Neural cell (in vitro differentiated cells): ENCODE measurements around the gene FGG. TPM values are rescaled to one million over a fixed set of nuclear protein-coding genes. Genes with fewer than 3 reads are reported as not detected.

Experiments used
- H2AFZ ChIP-seq: fragments of 200-600, 300-800 bp; sonication (generic), shearing (Covaris generic); 2 replicates; pipeline ENCODE4 v1.6.0; 2014; ENCODE audit warnings: low read depth, mild to moderate bottlenecking, antibody characterized with exemption, low read length, moderate library complexity
- H3F3A ChIP-seq: fragments of 200-600 bp; shearing (Covaris generic); 2 replicates; pipeline ENCODE4 v1.6.1; 2016; ENCODE audit warnings: mild to moderate bottlenecking, moderate library complexity, mixed read lengths, antibody characterized with exemption, low read length; ENCODE audit not compliant: insufficient read depth, poor library complexity, severe bottlenecking
- H3K27ac ChIP-seq: fragments of 200-600, 300-800 bp; sonication (generic), shearing (Covaris generic); 2 replicates; pipeline ENCODE4 v1.5.1; 2014; ENCODE audit warnings: mild to moderate bottlenecking, low read length, moderate library complexity
- H3K27me3 ChIP-seq: fragments of 300-800, 200-600 bp; sonication (generic), shearing (Covaris generic); 2 replicates; pipeline ENCODE4 v1.6.0; 2014; ENCODE audit warnings: mild to moderate bottlenecking, low read depth, low read length, moderate library complexity; ENCODE audit not compliant: insufficient read depth
- H3K36me3 ChIP-seq: fragments of 300-800, 200-600 bp; sonication (generic), shearing (Covaris generic); 2 replicates; pipeline ENCODE4 v1.5.1; 2014; ENCODE audit warnings: mild to moderate bottlenecking, antibody characterized with exemption, low read length, moderate library complexity; ENCODE audit not compliant: insufficient read depth
- H3K4me2 ChIP-seq: fragments of 300-800, 200-600 bp; sonication (generic), shearing (Covaris generic); 2 replicates; pipeline ENCODE4 v1.6.0; 2014; ENCODE audit warnings: mild to moderate bottlenecking, low read length
- H3K4me3 ChIP-seq: fragments of 300-800, 200-600 bp; sonication (generic), shearing (Covaris generic); 2 replicates; pipeline ENCODE4 v1.5.1; 2014; ENCODE audit warnings: mild to moderate bottlenecking, low read length, moderate library complexity
- H3K79me2 ChIP-seq: fragments of 200-600 bp; shearing (Covaris generic); replicated peaks from 2 replicates; pipeline ENCODE4 v1.6.0; 2014; ENCODE audit warnings: mild to moderate bottlenecking, low read length, moderate library complexity; ENCODE audit not compliant: insufficient read depth
- H3K9ac ChIP-seq: fragments of 300-800, 200-600 bp; sonication (generic), shearing (Covaris generic); 2 replicates; pipeline ENCODE4 v1.6.1; 2016; ENCODE audit warnings: mild to moderate bottlenecking, low read length, mixed read lengths
- H3K9me2 ChIP-seq: fragments of 200-600 bp; shearing (Covaris generic); 2 replicates; pipeline ENCODE4 v1.6.1; 2016; ENCODE audit warnings: mild to moderate bottlenecking, low read length, mixed read lengths; ENCODE audit not compliant: insufficient read depth
- H3K9me3 ChIP-seq: fragments of 200-600, 300-800 bp; sonication (generic), shearing (Covaris generic); 2 replicates; pipeline ENCODE4 v1.6.1; 2016; ENCODE audit warnings: mild to moderate bottlenecking, mixed run types, low read length, moderate library complexity, mixed read lengths
- H4K20me1 ChIP-seq: fragments of 200-600 bp; shearing (Covaris generic); 2 replicates; pipeline ENCODE4 v1.6.1; 2016; ENCODE audit warnings: mild to moderate bottlenecking, mixed run types; ENCODE audit not compliant: insufficient read depth
- EP300 ChIP-seq: fragments of 450-650 bp; conservative IDR thresholded peaks from 2 replicates; pipeline ENCODE4 v1.6.1; 2014; ENCODE audit warnings: antibody characterized with exemption, mild to moderate bottlenecking, moderate library complexity; ENCODE audit not compliant: poor library complexity, severe bottlenecking
- EZH2 ChIP-seq: fragments of 200-600, 300-800 bp; shearing (Covaris generic), sonication (generic); IDR thresholded peaks from 2 replicates; pipeline ENCODE4 v1.6.1; 2014; ENCODE audit warnings: antibody characterized with exemption, low read length, borderline replicate concordance, mild to moderate bottlenecking; ENCODE audit not compliant: insufficient read depth, poor library complexity, severe bottlenecking
- MXI1 ChIP-seq: fragments of 450-650 bp; conservative IDR thresholded peaks from 2 replicates; pipeline ENCODE4 v1.6.1; 2014; ENCODE audit warnings: antibody characterized with exemption, mild to moderate bottlenecking; ENCODE audit not compliant: poor library complexity, severe bottlenecking
- POLR2AphosphoS5 ChIP-seq: IDR thresholded peaks from 2 replicates; pipeline ENCODE4 v1.6.1; 2012
- RAD21 ChIP-seq: fragments of 450-650 bp; conservative IDR thresholded peaks from 2 replicates; pipeline ENCODE4 v1.6.1; 2014; ENCODE audit warnings: antibody characterized with exemption, mild to moderate bottlenecking, moderate library complexity
- SMC3 ChIP-seq: fragments of 450-650 bp; conservative IDR thresholded peaks from 2 replicates; pipeline ENCODE4 v1.6.1; 2014; ENCODE audit warnings: antibody characterized with exemption, mild to moderate bottlenecking, moderate library complexity; ENCODE audit not compliant: poor library complexity
- TAF1 ChIP-seq: IDR thresholded peaks from 2 replicates; pipeline ENCODE4 v1.6.1; 2012; ENCODE audit warnings: low read depth
- polyA plus RNA-seq: library from polyadenylated mRNA; depleted of rRNA; stranded (reverse); fragments of >200 nt; gene quantifications from 2 replicates; pipeline ENCODE4 v1.2.3, GENCODE V29; 2014
- TF ChIP-seq, protein P1 (sequence below): IDR thresholded peaks from 2 replicates; pipeline ENCODE4 v1.6.1; 2012; ENCODE audit warnings: borderline replicate concordance
- TF ChIP-seq, protein P2 (sequence below): fragments of 450-650 bp; IDR thresholded peaks from 2 replicates; pipeline ENCODE4 v1.5.1; 2014; ENCODE audit warnings: antibody characterized with exemption, mild to moderate bottlenecking, moderate library complexity; ENCODE audit not compliant: poor library complexity, severe bottlenecking

Gene FGG
- polyA plus RNA-seq, 1 donor from 2014 or later = not detected

DNA sequence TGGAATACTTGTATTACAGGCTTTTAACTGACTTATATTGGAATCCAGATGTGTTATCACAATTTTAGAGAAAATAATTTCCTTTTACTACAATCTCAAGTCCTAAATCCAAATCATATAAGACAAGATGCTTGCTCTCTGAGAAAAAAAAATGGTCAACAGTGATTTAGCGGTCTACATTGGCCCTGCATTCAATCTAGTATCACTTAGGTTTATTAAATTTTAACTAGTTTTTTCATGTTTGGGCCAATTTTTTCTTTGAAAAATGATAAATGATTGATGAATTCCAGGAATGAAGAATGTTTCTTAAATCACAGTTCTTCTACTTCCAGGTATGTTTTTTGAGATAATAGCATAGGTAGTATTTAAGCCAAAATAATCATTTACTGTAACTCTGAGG, 2.8 kb upstream of the FGG start:
- H3K27ac ChIP-seq = no peak overlapping the region
- H3K9ac ChIP-seq = no peak overlapping the region
- H3K9me3 ChIP-seq = no peaks in the 10 kb centered on the region
- H3K9me2 ChIP-seq = no peaks in the 10 kb centered on the region
- no peak overlapping the region for H3K4me3 ChIP-seq
- H2AFZ ChIP-seq = no peak overlapping the region
- TF ChIP-seq TAF1 = no peak
- TF ChIP-seq, protein P1, sequence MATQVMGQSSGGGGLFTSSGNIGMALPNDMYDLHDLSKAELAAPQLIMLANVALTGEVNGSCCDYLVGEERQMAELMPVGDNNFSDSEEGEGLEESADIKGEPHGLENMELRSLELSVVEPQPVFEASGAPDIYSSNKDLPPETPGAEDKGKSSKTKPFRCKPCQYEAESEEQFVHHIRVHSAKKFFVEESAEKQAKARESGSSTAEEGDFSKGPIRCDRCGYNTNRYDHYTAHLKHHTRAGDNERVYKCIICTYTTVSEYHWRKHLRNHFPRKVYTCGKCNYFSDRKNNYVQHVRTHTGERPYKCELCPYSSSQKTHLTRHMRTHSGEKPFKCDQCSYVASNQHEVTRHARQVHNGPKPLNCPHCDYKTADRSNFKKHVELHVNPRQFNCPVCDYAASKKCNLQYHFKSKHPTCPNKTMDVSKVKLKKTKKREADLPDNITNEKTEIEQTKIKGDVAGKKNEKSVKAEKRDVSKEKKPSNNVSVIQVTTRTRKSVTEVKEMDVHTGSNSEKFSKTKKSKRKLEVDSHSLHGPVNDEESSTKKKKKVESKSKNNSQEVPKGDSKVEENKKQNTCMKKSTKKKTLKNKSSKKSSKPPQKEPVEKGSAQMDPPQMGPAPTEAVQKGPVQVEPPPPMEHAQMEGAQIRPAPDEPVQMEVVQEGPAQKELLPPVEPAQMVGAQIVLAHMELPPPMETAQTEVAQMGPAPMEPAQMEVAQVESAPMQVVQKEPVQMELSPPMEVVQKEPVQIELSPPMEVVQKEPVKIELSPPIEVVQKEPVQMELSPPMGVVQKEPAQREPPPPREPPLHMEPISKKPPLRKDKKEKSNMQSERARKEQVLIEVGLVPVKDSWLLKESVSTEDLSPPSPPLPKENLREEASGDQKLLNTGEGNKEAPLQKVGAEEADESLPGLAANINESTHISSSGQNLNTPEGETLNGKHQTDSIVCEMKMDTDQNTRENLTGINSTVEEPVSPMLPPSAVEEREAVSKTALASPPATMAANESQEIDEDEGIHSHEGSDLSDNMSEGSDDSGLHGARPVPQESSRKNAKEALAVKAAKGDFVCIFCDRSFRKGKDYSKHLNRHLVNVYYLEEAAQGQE = no peak
- TF ChIP-seq, protein P2, sequence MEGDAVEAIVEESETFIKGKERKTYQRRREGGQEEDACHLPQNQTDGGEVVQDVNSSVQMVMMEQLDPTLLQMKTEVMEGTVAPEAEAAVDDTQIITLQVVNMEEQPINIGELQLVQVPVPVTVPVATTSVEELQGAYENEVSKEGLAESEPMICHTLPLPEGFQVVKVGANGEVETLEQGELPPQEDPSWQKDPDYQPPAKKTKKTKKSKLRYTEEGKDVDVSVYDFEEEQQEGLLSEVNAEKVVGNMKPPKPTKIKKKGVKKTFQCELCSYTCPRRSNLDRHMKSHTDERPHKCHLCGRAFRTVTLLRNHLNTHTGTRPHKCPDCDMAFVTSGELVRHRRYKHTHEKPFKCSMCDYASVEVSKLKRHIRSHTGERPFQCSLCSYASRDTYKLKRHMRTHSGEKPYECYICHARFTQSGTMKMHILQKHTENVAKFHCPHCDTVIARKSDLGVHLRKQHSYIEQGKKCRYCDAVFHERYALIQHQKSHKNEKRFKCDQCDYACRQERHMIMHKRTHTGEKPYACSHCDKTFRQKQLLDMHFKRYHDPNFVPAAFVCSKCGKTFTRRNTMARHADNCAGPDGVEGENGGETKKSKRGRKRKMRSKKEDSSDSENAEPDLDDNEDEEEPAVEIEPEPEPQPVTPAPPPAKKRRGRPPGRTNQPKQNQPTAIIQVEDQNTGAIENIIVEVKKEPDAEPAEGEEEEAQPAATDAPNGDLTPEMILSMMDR = no peak
- TF ChIP-seq MXI1 = no peak
- TF ChIP-seq POLR2AphosphoS5 = no peak
- TF ChIP-seq SMC3 = no peak
- no peak overlapping the region for H3K4me2 ChIP-seq
- no peaks in the 10 kb centered on the region for H4K20me1 ChIP-seq
- no peaks in the 10 kb centered on the region for H3F3A ChIP-seq
- H3K27me3 ChIP-seq = no peaks in the 10 kb centered on the region
- H3K36me3 ChIP-seq = no peaks in the 10 kb centered on the region
- no peaks in the 10 kb centered on the region for H3K79me2 ChIP-seq

DNA sequence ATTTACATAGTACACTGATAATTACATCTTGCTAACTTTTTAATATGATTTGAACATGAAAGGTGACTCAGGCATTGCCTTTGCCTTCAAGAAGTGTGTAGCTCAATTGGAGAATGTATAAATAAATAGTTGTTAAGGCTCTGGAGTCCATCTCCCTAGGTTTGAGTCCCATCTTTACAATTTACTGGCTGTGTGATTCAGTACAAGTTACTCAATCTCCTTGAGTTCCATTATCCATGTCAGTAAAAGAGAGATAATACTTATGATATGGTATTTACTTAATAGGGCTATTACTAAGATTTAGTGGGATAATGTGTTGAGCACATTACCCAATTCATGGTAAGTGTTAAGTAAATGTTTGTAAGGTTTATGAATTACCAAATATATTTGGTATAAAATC, 1.9 kb upstream of the FGG start:
- H3K9ac ChIP-seq = no peak overlapping the region
- H3K27me3 ChIP-seq = no peaks in the 10 kb centered on the region
- no peak for TF ChIP-seq EZH2
- no peak for TF ChIP-seq TAF1
- no peak for TF ChIP-seq POLR2AphosphoS5
- no peak for TF ChIP-seq MXI1
- TF ChIP-seq, protein P1 = no peak
- no peak for TF ChIP-seq EP300
- TF ChIP-seq, protein P2 = no peak
- TF ChIP-seq RAD21 = no peak
- TF ChIP-seq SMC3 = no peak
- no peak overlapping the region for H2AFZ ChIP-seq
- H4K20me1 ChIP-seq = no peaks in the 10 kb centered on the region
- H3F3A ChIP-seq = no peaks in the 10 kb centered on the region
- H3K36me3 ChIP-seq = no peaks in the 10 kb centered on the region
- no peaks in the 10 kb centered on the region for H3K9me3 ChIP-seq
- H3K79me2 ChIP-seq = no peaks in the 10 kb centered on the region
- H3K27ac ChIP-seq = no peak overlapping the region
- H3K4me2 ChIP-seq = no peak overlapping the region
- no peak overlapping the region for H3K4me3 ChIP-seq
- H3K9me2 ChIP-seq = no peaks in the 10 kb centered on the region
